ENCODE results near the gene NDUFA13.

DNA sequence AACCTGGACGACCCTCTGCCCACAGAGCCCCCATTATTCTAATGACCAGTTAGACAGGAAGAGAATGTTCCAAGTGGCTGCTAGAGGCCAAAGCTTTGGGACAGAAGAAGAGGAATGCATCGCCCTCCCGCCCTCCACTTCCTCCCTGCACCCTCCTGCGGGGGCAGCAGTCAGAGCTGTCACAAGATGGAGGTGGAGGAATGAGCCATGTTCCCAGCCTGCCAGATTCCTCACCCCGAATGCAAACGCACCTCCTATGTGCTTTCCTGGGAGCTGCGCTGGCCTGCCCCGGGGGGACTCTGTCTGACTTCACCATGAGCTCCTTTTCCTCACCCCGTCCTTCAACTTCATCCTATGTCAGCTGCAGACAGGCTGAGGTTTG lies 14.4 kb downstream of the NDUFA13 start:
- TF ChIP-seq POLR2A (IDR thresholded peaks at IDR 0.05) = no peak
- TF ChIP-seq, protein P1, sequence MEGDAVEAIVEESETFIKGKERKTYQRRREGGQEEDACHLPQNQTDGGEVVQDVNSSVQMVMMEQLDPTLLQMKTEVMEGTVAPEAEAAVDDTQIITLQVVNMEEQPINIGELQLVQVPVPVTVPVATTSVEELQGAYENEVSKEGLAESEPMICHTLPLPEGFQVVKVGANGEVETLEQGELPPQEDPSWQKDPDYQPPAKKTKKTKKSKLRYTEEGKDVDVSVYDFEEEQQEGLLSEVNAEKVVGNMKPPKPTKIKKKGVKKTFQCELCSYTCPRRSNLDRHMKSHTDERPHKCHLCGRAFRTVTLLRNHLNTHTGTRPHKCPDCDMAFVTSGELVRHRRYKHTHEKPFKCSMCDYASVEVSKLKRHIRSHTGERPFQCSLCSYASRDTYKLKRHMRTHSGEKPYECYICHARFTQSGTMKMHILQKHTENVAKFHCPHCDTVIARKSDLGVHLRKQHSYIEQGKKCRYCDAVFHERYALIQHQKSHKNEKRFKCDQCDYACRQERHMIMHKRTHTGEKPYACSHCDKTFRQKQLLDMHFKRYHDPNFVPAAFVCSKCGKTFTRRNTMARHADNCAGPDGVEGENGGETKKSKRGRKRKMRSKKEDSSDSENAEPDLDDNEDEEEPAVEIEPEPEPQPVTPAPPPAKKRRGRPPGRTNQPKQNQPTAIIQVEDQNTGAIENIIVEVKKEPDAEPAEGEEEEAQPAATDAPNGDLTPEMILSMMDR (IDR thresholded peaks at IDR 0.05) = no peak
